LNCaP clone FGC (cell line): Measurements from ENCODE around the gene G6PD.
"Not testable (repeated sequence)": the region's sequence is repeated elsewhere in the genome, so short reads cannot be mapped to it uniquely, and the experiment has no call there.

ENCODE experiments used
- DNase-seq: peaks from one replicate; pipeline ENCODE4 v3.0.0-alpha.2; 2011; ENCODE audit warnings: low read depth
- H3K4me3 ChIP-seq: 2 replicates; pipeline ENCODE4 v1.5.1; 2011; ENCODE audit warnings: mild to moderate bottlenecking, low read depth, low read length, control low read depth
- CTCF ChIP-seq: IDR thresholded peaks from 2 replicates; pipeline ENCODE4 v1.5.1; 2012; ENCODE audit warnings: mild to moderate bottlenecking; ENCODE audit not compliant: control insufficient read depth, insufficient read depth; ENCODE audit errors: extremely low read depth

G6PD gene

DNA sequence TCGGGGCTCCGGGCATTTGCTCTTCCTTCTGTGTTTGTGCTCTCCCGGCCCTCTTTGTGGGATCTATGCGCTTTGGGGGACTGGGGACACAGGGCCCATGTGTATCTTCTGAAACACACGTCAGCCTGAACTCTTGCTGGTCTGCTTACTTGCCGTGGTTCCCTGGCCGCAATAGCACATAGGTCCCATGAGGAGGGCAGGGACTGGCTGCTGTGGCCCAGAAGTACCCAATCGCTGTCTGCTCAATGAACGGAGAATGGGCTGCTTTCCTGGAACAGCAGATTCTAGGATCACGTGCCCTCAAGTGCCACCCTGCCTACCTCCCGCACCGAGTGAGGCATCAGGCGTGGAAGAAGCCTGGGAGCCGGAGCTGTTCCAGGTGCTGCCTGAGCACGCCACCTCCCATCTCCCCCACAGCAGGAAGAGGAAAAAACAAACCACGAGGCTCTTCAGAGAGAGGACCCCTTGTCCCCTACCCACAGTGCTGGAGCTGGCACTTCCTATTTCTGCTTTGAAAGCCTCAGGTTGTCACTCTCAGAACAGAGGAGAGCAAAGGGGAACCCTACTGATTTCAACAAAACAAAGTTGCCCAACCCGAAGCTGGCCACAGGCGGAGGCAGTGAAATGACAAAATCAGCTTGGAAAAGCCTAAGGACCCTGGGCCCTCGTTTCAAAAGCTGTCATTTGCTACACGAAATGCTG lies 3.8 kb downstream of the G6PD start:
- DNase-seq = no peak
- no peak for TF ChIP-seq CTCF
- no peak overlapping the region for H3K4me3 ChIP-seq

DNA sequence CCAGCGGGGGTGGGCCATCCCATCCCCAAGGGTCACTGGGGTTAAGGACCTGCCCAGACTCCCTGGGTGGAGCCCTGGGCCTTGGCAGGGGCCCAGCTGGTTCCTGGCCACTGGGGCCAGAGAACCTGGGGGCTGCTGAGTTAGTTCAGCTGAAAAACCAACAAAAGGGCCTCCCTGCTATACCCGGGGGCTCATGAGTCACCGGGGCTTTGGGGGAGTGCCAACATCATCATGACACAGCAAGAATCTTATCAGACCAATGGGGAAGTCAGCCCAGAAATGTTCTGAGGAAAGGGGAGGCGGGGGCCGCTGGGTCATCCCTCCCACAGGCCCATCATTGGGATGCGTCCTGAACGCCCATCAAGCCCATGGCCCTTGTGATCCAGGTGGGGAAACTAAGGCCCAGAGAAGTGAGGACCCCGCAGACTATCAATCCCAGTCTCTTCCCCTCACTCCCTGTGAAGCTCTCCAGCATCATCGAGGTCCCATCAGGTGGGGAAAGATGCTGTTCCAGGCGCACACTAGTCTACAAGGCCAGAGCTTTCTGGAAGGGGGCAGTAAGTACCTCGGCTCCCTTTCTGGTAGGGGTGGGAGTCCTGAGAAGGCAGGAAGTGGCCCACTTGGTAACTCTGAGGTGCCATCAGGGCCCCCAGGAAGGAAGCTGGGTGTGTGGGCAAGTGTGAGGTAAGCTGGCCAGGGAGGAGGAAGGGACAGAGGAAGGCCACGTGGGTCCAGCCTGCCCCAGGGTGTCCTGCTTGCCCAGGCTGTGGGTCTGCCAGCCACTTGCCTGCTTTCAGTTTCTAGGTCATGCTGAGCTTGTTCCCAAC lies 4.5 kb downstream of the G6PD start:
- TF ChIP-seq CTCF = no peak
- DNase-seq = no peak
- H3K4me3 ChIP-seq = peak overlapping the region; percentile 33

- TF ChIP-seq CTCF = no peak
- no peak for DNase-seq
- peak overlapping the region; percentile 33 for H3K4me3 ChIP-seq
Observed at GRCh38 chrX:154541589-154541895, 5.1 kb downstream of the G6PD start.

DNA sequence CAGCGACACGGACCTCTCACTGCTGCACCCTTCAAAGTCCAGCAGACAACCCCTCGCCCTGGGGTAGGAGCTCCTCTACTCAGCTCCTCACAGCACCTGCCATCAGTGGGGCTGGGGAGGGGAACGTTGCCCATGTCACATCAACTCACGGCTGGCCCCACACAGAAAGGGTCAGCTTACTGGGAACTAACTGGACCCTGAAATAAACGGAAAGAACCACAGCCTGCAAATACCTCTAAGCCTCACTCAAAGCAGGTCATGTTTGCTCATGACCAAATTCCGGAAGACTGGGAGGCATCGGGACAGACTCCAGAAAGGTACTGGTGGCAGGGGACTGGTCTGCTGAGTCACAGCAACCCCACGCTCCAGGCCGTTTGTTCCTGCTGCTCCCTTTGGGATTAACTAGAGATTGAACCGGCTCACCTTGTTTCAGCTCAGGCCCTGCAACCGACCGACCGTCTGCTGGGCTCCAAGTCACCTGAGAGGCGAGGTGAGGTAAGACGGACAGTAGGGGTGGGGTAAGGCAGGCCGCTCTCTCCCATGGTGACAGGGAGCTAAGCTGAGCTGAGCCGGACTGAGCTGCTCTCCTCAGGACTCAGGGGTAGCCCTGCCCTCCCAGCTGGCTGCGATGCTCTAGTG lies 5.6 kb downstream of the G6PD start:
- DNase-seq = peak; percentile 86
- H3K4me3 ChIP-seq = peak overlapping the region; percentile 33

GRCh38 chrX:154540365-154540764 lies 6.3 kb downstream of the G6PD start:
- not testable (repeated sequence) for DNase-seq
- peak overlapping the region; percentile 6; the same call in 1 of the 2 replicates for H3K4me3 ChIP-seq

More for the DNA sequence above, 5.6 kb downstream of the G6PD start:
- no peak for TF ChIP-seq CTCF

GRCh38 chrX:154539077-154539476 lies 7.6 kb downstream of the G6PD start:
- H3K4me3 ChIP-seq = no peak overlapping the region
- TF ChIP-seq CTCF = no peak
- no peak for DNase-seq

DNA sequence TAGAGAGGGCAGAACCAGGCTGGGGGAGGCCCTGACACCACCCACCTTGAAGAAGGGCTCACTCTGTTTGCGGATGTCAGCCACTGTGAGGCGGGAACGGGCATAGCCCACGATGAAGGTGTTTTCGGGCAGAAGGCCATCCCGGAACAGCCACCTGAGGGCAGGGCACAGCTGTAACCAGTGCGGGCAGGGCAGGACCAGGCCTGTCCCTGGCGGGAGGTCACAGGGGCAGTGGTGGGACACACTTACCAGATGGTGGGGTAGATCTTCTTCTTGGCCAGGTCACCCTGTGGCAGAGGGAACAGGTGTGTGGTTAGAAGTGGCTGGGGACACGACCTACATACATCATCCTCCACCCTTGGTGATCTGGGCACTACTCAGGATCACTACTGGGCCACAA lies 10.8 kb downstream of the G6PD start:
- no peak for DNase-seq
- H3K4me3 ChIP-seq = no peak overlapping the region
- TF ChIP-seq CTCF = no peak
